GM19025 (cell line): Measurements from ENCODE around the gene SLC25A26.

Experiments used
- ATAC-seq: cut with Tn5 transposase; IDR thresholded peaks from one replicate; pipeline ENCODE4 v1.9.1; 2021; ENCODE audit warnings: mild to moderate bottlenecking, low read depth, moderate library complexity; ENCODE audit not compliant: unreplicated experiment

Gene SLC25A26

DNA sequence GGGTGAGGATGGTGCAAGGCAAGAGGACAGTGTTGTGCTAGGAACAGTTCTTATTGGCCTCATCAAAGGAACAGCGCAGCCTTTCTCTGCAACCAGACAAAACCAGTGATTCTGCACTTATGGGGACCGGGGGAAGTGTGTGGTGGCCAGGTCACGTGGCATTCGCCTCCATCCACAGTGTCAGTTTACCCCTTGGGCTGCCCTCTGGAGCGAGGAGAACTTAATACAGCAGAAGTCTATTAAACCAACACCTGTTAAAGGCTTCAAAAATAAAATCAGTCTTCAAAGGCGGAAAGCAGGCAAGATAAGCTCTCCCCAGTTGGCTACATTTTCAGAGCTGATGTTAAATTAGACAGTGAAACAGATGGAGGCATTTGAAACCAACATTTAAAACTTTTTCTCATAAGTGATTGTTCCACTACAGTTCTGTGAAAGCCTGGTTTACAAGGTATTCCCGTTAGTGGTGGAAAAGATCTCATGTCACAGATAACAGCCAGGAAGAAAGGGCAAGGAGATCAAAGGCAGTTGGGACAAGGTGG is 204.8 kb downstream of the SLC25A26 start:
- no peak for ATAC-seq

DNA sequence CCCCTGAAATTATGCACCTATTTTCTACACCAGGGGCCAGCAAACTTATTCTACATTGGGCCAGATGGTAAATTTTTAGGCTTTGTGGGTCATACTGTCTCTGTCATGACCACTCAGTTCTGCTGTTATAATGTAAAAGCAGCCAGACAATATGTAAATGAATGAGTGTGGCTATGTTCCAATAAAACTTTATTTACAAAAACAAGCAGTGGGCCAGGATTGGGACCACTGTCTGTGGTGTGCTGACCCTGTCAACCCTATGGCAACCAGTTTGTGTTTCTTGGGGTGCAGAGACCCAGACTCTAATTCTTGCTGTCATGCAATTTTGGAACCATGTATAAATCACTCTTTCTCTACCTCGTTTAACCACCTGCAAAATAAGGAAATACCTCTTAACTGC is 205.3 kb downstream of the SLC25A26 start:
- no peak for ATAC-seq

DNA sequence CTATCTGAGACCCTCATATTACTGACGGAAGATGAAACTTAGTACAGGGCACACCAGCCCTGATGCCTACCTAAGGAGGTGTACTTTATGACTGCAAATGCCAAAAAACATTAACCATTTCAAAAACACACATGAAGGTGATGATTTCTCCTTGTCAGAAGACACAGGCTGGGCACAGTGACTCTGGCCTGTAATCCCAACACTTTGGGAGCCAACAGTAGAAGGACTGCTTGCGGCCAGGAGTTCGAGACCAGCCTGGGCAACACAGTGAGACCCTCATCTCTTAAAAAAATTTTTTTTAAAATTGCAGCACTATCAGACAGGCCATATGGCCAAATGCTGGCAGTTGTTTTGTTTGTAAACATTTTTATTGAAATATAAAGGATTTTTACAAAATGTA is 206.6 kb downstream of the SLC25A26 start:
- no peak for ATAC-seq

DNA sequence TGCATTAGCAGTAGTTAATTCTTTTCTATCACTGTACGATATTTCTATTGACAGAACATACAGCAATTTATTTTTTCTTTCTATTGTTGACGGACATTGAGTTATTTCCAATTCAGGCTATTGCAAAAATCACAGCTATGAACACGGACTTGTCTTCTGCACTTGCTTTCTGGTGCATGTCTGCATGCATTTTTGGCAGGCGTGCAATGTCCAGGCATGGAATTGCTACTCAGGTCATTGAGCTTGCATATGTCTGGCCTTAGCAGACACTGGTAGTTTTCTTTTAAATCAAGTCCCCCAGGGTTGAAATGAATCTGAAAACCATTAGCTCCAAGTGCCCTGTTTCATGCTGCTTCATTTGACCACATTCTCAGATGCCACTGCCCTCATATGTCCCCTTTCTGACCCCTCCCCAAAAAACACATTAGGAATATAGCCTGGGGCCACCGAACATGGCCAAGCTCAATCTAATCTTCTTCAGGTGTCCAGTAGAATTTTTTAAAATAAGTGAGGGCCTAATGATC is 207.2 kb downstream of the SLC25A26 start:
- ATAC-seq = no peak
